Measurements from ENCODE around the gene PRKD3. TPM values are rescaled to one million over a fixed set of nuclear protein-coding genes. Genes with fewer than 3 reads are reported as not detected.

PRKD3 gene
- total and polyA plus RNA-seq, 10 donors: 12.2 to 78.4 (median 61.2) TPM

DNA sequence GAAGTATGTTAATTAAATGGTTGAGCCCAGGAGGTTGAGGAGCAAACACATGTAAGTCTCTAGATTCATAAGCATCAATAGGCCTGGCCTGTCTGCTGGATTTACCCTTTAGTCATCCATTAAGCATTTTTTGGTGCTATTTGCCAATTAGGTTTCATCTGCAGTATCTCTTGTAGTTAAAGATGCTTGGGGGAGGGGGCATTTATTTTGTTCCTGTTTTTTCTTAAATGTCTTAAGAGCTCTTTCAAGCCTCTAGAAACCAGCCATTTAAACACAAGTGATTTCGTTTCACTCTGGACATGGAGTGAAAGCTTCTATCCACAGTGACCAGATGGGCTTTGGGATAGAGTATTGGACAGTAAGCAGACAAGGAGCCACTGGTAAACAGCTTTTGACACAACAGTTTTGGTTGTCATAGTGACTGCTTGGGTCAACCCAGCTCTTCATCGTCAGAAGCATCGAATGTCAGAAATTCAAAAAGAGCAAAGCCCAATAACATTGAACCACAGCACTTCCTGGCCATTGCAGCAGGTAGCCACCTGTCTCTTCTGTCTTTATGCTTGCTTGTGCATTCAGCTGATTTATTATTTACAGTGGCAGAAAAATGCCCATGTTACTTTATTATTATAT lies 24.7 kb upstream of the PRKD3 start:
- Histone ChIP-seq H3K4me1 (peaks cover 0 to 57% (median 19%) of the 10 kb centered on the region in 6 donors), H3K27ac (peak overlapping the region in 3 of 8 donors; percentile 13 to 57 (median 46)), H3K4me3 (no peak overlapping the region), H3K27me3 (replicated peaks in 1 of 7) (peaks cover 0 to 11% (median 0%) of the 10 kb centered on the region in 7 donors), H3K36me3 (peaks cover 0 to 20% (median 0%) of the 10 kb centered on the region in 6 donors), H3K9me3 (no peaks in the 10 kb centered on the region)
- WGBS, 5 donors: 40 to 66% (median 52%) methylated on average over 3 of the region's 3 CpGs
- DNase-seq: no peak
- intact Hi-C loops (cut with DNase I; ENCODE audit: low total_unique reads): no loop called here
- TF ChIP-seq, protein P1, sequence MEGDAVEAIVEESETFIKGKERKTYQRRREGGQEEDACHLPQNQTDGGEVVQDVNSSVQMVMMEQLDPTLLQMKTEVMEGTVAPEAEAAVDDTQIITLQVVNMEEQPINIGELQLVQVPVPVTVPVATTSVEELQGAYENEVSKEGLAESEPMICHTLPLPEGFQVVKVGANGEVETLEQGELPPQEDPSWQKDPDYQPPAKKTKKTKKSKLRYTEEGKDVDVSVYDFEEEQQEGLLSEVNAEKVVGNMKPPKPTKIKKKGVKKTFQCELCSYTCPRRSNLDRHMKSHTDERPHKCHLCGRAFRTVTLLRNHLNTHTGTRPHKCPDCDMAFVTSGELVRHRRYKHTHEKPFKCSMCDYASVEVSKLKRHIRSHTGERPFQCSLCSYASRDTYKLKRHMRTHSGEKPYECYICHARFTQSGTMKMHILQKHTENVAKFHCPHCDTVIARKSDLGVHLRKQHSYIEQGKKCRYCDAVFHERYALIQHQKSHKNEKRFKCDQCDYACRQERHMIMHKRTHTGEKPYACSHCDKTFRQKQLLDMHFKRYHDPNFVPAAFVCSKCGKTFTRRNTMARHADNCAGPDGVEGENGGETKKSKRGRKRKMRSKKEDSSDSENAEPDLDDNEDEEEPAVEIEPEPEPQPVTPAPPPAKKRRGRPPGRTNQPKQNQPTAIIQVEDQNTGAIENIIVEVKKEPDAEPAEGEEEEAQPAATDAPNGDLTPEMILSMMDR (IDR thresholded peaks at IDR 0.05 in 8 of 11, conservative IDR thresholded peaks at IDR 0.05 in 3 of 11): no peak
- TF ChIP-seq POLR2A (IDR thresholded peaks at IDR 0.05) (no peak), POLR2AphosphoS5 (IDR thresholded peaks at IDR 0.05) (no peak)

DNA sequence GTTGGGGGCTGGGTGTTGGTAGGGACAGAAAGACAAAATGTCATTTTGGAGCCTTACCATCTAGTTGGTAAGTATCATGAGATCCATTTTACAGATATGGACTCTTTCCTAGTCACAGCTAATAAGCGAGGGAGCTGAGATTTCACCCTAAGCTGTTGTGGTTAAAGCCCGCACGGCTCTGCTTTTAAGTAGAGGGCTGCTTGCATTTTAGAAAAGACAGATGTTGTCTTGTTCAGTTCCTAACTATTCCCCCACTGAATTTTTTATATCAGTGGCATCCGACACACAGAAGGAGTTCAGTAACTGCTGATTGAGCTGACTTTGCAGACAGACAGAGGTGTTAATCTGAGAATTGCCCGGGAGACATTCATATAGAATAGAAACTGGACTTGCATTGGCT lies 23.5 kb upstream of the PRKD3 start:
- H3K4me1 ChIP-seq: peaks cover 0 to 69% (median 27%) of the 10 kb centered on the region in 6 donors
- H3K27me3 ChIP-seq (replicated peaks in 1 of 7): peaks cover 0 to 11% (median 0%) of the 10 kb centered on the region in 7 donors
- intact Hi-C loops (cut with DNase I; ENCODE audit: low total_unique reads): no loop called here
- no peak for DNase-seq
- TF ChIP-seq, protein P1 (IDR thresholded peaks at IDR 0.05 in 8 of 11, conservative IDR thresholded peaks at IDR 0.05 in 3 of 11): no peak
- TF ChIP-seq POLR2A (IDR thresholded peaks at IDR 0.05): no peak
- no peak for TF ChIP-seq POLR2AphosphoS5 (IDR thresholded peaks at IDR 0.05)
- H3K4me3 ChIP-seq: no peak overlapping the region
- peaks cover 0 to 10% (median 0%) of the 10 kb centered on the region in 6 donors for H3K36me3 ChIP-seq
- H3K27ac ChIP-seq: peak overlapping the region in 1 of 8 donors; percentile 57
- H3K9me3 ChIP-seq: no peaks in the 10 kb centered on the region
- WGBS, 5 donors: 84 to 95% (median 89%) methylated on average over 5 of the region's 5 CpGs

DNA sequence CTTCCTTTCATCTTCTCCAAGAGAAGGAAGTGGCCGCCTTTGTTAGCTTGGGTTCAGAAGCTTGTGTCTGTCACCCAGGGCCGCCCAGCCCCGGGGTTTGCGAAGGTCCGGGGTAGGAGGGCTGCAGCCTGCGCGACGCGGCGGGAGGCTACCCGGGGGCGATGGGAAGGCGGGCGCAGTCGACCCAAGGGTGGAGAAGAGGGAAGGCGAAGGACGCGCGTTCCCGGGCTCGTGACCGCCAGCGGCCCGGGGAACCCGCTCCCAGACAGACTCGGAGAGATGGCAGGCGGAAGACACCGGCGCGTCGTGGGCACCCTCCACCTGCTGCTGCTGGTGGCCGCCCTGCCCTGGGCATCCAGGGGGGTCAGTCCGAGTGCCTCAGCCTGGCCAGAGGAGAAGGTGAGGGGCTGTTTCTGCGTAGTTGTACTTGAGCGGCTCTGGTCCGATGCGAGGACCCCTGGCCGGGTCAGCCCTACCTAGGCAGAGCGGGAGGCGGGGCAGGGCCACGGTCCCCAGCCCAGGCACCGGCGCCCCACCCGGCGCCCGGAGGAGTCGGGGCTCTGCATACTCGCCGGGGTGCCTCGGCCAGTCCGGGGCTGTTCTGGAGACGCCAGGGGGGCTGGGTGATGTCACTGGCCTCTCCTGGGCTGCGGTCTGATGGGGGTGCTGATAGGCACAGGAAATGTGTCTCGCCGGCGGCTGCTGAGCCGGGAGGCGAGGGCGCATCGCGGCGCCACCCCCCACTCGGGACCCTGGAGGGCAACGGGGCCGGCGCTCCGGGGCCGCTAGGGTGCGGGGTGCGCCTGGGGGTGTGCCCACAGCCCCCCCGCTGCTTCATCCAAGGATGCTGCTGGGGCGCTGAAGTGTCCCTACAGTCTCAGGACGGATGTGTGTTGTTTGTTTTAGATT lies 20.1 kb upstream of the PRKD3 start, which contains the start of gene QPCT:
Gene QPCT, plus strand, starts transcription at position 178 of the 909 bp plus-strand sequence. Its CDS starts 102 bp downstream, at position 280.
- no peaks in the 10 kb centered on the region for H3K9me3 ChIP-seq
- H3K27me3 ChIP-seq (replicated peaks in 1 of 7): peaks cover 0 to 11% (median 0%) of the 10 kb centered on the region in 7 donors
- H3K4me3 ChIP-seq: peak within 1 kb of the TSS; percentile 56 to 81 (median 64)
- peak; percentile 91 for DNase-seq
- H3K4me1 ChIP-seq: peaks cover 0 to 58% (median 24%) of the 10 kb centered on the region in 6 donors
- TF ChIP-seq POLR2AphosphoS5 (IDR thresholded peaks at IDR 0.05): peak; percentile 3 to 62 (median 56)
- TF ChIP-seq, protein P1 (IDR thresholded peaks at IDR 0.05 in 8 of 11, conservative IDR thresholded peaks at IDR 0.05 in 3 of 11): no peak
- WGBS, 5 donors: 1 to 3% (median 2%) methylated on average over 24 to 73 of the region's 73 CpGs
- peak within 1 kb of the TSS; percentile 55 to 95 (median 86) for H3K27ac ChIP-seq
- H3K36me3 ChIP-seq: no peaks in the 10 kb centered on the region
- intact Hi-C loops (cut with DNase I; ENCODE audit: low total_unique reads): no loop called here

All from spleen (tissue), 11 donors.